HG03045 (cell line): ENCODE results near the gene MOB2.
"Not testable (repeated sequence)": the region's sequence is repeated elsewhere in the genome, so short reads cannot be mapped to it uniquely, and the experiment has no call there.

Experiments used
- ATAC-seq: cut with Tn5 transposase; IDR thresholded peaks from one replicate; pipeline ENCODE4 v1.9.1; 2021; ENCODE audit warnings: mild to moderate bottlenecking, moderate library complexity; ENCODE audit not compliant: unreplicated experiment

MOB2 gene

DNA sequence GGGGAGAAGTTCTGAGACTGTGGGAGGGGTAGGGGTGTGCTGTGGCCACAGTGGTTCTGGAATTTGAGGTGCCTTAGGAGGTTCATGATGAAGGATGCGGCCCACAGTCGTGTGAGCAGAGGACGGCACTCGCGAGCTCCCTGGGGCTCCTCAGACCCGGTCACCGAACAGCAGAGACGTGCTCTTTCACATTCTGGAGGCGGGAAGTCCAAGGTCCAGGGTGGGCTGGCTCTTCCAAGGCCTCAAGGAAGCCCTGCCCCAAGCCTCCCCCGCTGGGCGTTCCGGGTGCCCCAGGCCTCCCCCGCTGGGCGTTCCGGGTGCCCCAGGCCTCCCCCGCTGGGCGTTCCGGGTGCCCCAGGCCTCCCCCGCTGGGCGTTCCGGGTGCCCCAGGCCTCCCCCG, 63.2 kb downstream of the MOB2 start:
- ATAC-seq: not testable (repeated sequence)

DNA sequence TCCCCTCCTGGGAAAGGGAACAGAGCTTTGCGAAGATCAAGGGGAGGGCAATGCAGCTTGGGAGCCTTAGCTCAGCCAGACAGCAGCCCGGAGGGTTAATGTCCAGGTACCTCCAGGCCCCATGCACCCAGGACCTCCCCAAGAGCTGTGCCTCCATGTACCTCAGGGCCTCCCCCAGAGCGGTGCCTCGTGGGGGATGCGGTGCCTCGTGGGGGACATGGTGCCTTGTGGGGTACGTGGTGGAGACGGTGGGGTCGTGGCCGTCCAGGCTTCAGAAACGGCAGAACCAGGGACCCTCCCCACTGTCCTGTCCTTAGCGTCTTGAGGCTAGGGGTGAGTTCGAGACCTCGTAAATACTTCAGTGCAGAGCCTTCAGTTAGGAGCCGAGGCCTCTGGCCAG, 63.6 kb downstream of the MOB2 start:
- no peak for ATAC-seq

DNA sequence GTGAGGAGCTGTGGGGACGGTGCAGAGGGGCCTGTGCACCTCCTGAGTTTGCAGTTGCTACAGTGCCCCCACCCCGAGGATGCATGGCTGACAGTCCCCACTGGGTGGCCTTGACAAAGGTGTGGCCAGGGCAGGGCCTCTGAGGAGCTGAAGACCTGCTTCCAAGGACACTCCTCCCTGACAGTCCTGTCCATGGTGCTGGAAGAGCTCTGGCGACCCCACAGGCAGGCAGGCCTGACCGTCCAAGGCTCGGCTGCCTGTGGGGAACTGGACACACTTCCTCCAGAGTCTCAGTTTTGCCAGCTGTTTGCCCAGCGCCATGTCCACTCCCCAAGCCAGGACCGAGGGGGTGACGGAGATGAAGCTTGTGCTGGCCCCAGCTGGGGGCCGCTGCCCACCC, 64.1 kb downstream of the MOB2 start:
- ATAC-seq: no peak

DNA sequence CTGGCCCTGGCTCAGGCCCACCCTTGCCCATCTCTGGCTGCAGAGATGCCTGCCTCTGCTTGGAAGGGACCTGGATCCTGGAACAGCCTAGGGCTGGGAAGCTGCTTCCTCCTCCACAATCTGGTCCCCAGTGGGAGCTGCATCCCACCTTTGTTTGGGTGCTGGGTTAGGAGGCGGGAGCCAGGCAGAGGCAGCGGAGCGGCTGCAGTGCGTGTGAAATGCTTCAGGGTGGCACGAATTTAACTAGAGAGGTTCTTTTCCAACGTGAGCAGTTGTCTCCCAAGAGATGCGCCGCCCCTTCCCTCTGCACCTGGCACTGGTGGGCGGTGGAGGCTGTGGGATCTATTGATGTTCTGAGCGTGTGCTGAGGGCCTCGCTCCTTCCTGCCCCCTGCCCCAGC, 65.3 kb downstream of the MOB2 start:
- no peak for ATAC-seq

DNA sequence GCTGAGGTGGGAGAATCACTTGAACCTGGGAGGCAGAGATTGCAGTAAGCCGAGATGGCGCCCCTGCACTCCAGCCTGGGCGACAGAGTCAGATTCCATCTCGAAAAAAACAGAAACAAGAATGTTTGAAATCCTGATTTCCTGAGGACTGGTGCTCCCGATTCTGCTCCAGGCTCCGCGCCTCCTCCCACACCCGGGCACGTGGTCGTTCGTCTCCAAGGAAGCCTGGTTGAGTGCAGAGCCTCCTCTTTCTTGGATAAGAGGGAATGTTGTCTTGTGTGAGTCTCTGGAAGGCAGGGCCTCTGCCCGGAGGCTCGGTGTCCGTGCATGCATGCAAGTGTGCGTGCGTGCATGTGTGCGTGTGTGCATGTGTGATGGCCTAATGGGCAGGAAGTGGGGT, 66.8 kb downstream of the MOB2 start:
- no peak for ATAC-seq
